HCT116 (cell line): ENCODE results near the gene FIZ1.

Source experiments
- POLR2A ChIP-seq: IDR thresholded peaks from 2 replicates; pipeline ENCODE4 v1.7.0; 2011; ENCODE audit warnings: borderline replicate concordance; ENCODE audit not compliant: insufficient read depth, insufficient read length; ENCODE audit errors: extremely low read depth
- POLR2AphosphoS5 ChIP-seq: IDR thresholded peaks from 2 replicates; pipeline ENCODE4 v1.6.1; 2011; ENCODE audit warnings: mild to moderate bottlenecking, low read depth, low read length, moderate library complexity
- TCF7L2 ChIP-seq: IDR thresholded peaks from 2 replicates; pipeline ENCODE4 v1.7.0; 2011; ENCODE audit warnings: borderline replicate concordance, inconsistent platforms; ENCODE audit not compliant: insufficient read depth, insufficient read length; ENCODE audit errors: extremely low read depth
- YY1 ChIP-seq: IDR thresholded peaks from 2 replicates; pipeline ENCODE4 v1.6.1; 2011; ENCODE audit warnings: low read length, low read depth, moderate library complexity, mild to moderate bottlenecking; ENCODE audit not compliant: insufficient replicate concordance; ENCODE audit errors: extremely low read depth
- TF ChIP-seq, protein P1 (sequence below), 3 experiments: fragments of 200-600 bp in 1 of 3; sonication (generic) in 1 of 3; IDR thresholded peaks in 2 of 3; conservative IDR thresholded peaks in 1 of 3; 2 replicates each; pipeline ENCODE4 v1.5.1; 2012 to 2017; ENCODE audit warnings: low read depth in 2 of 3, low read length in 2 of 3, antibody characterized with exemption in 1 of 3, borderline replicate concordance in 1 of 3, control low read depth in 1 of 3, mild to moderate bottlenecking in 1 of 3, mixed read lengths in 1 of 3, mixed run types in 1 of 3, moderate library complexity in 1 of 3; ENCODE audit not compliant: insufficient read depth in 1 of 3

GRCh38 chr19:55584871-55585270, 14.4 kb downstream of the FIZ1 start:
- no peak for TF ChIP-seq POLR2A
- TF ChIP-seq TCF7L2: no peak
- TF ChIP-seq, protein P1, sequence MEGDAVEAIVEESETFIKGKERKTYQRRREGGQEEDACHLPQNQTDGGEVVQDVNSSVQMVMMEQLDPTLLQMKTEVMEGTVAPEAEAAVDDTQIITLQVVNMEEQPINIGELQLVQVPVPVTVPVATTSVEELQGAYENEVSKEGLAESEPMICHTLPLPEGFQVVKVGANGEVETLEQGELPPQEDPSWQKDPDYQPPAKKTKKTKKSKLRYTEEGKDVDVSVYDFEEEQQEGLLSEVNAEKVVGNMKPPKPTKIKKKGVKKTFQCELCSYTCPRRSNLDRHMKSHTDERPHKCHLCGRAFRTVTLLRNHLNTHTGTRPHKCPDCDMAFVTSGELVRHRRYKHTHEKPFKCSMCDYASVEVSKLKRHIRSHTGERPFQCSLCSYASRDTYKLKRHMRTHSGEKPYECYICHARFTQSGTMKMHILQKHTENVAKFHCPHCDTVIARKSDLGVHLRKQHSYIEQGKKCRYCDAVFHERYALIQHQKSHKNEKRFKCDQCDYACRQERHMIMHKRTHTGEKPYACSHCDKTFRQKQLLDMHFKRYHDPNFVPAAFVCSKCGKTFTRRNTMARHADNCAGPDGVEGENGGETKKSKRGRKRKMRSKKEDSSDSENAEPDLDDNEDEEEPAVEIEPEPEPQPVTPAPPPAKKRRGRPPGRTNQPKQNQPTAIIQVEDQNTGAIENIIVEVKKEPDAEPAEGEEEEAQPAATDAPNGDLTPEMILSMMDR (IDR thresholded peaks at IDR 0.05 in 2 of 3, conservative IDR thresholded peaks at IDR 0.05 in 1 of 3; ENCODE audit: borderline replicate concordance in 1 of 3, insufficient read depth in 1 of 3, low read depth in 2 of 3, low read length in 2 of 3): no peak
- no peak for TF ChIP-seq YY1
- no peak for TF ChIP-seq POLR2AphosphoS5
